Heart left ventricle (tissue), 13 donors: ENCODE measurements around the gene RAPGEF3.

Source experiments
- CTCF ChIP-seq, 12 donors: fragments of 200-600 bp; sonication (generic) in 4 of 12; IDR thresholded peaks; one replicate each; pipeline versions ENCODE4 v1.5.0 to v1.8.0; 2018 to 2022; ENCODE audit warnings: antibody characterized with exemption in 12 of 12, mild to moderate bottlenecking in 5 of 12
- POLR2A ChIP-seq, 2 donors: fragments of 450-650 bp; IDR thresholded peaks; one replicate each; pipeline ENCODE4 v1.6.1; 2017; ENCODE audit warnings: antibody characterized with exemption in 2 of 2, mild to moderate bottlenecking in 2 of 2, moderate library complexity in 2 of 2
- donor health status: ischemic (EF 13 %, LVEDD 7.1; RV severe dilation, severe dysfunction).
- donor health status: DM: no; HTN: yes; CAD: no.
- donor health status: DM: no; HTN: no; CAD: no.
- donor health status: ischemic (EF 25% LVEDD 6.9; RV normal size, moderate dysfunction).
- donor health status: ischemic (EF 25% LVEDD 5.7; RV mildly dilated, moderate dysfunction).
- donor health status: ischemic (EF 35%, LVEDD 5.7; RV mildly dilated, moderate dysfunction).
- donor health status: nonischemic (EF 11% LVEDD 7.7; RV severe dilation, severe dysfunction).
- donor health status: DM: yes; HTN: yes; CAD: no.
- donor health status: PGD.
- donor health status: ischemic (EF 29% LVEDD 5.4; RV normal size, mild dysfunction).
- donor health status: nonischemic (EF 23%, LVEDD 6.1; RV moderate dilation, normal function).

GRCh38 chr12:47705229-47705565, 53.5 kb downstream of the RAPGEF3 start:
- TF ChIP-seq POLR2A (IDR thresholded peaks at IDR 0.05) (no peak), CTCF (IDR thresholded peaks at IDR 0.05) (no peak)
